HepG2 (cell line): ENCODE data around the gene ZSWIM9.

Experiments
- MYNN ChIP-seq: sonication (generic); formaldehyde crosslinking; IDR thresholded peaks from 2 replicates; pipeline ENCODE4 v1.4.0; 2020; ENCODE audit warnings: mild to moderate bottlenecking, low read depth, missing genetic modification reagents
- NFE2L1 ChIP-seq: sonication (generic); formaldehyde crosslinking; IDR thresholded peaks from 2 replicates; pipeline ENCODE4 v1.4.0; 2020; ENCODE audit warnings: missing genetic modification reagents, mild to moderate bottlenecking, borderline replicate concordance
- RAD21 ChIP-seq: fragments of 450-650 bp; formaldehyde crosslinking; IDR thresholded peaks from 2 replicates; pipeline ENCODE4 v1.5.0; 2020; ENCODE audit warnings: mild to moderate bottlenecking
- RARA ChIP-seq: IDR thresholded peaks from 2 replicates; pipeline ENCODE4 v1.6.1; 2016; ENCODE audit warnings: missing genetic modification reagents, missing compliant biosample characterization
- RFXANK ChIP-seq: IDR thresholded peaks from 2 replicates; pipeline ENCODE4 v1.6.1; 2016
- SP1 ChIP-seq, 2 experiments: fragments of 450-650 bp in 1 of 2; sonication (generic) in 1 of 2; formaldehyde crosslinking in 1 of 2; IDR thresholded peaks; 2 replicates each; pipeline versions ENCODE4 v1.4.0 to v1.6.1; 2016 to 2020; ENCODE audit warnings: missing genetic modification reagents in 1 of 2
- TSC22D2 ChIP-seq: sonication (generic); formaldehyde crosslinking; IDR thresholded peaks from 2 replicates; pipeline ENCODE4 v1.5.1; 2020; ENCODE audit warnings: missing genetic modification reagents, mild to moderate bottlenecking, borderline replicate concordance
- TF ChIP-seq, protein P1 (sequence below): sonication (generic); formaldehyde crosslinking; IDR thresholded peaks from 2 replicates; pipeline ENCODE4 v1.5.0; 2020; ENCODE audit warnings: mild to moderate bottlenecking, missing genetic modification reagents, moderate library complexity

DNA sequence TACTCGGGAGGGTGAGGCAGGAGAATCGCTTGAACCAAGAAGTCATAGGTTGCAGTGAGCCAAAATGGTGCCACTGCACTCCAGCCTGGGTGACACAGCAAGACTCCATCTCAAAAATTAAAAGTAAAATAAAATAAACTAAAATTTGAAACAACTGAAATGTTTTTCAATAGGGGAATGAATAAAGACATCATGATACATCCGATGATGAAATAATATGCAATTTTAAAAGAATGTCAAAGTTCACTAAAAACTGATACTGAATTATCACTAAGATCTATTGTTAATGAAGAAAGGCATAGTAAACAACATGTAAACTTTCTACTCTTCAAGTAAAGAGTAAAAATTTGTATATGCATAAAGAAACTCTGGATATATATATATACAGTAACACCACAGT, 76.7 kb downstream of the ZSWIM9 start:
- TF ChIP-seq MYNN (CRISPR knock-in tag) = no peak
- no peak for TF ChIP-seq NFE2L1
- TF ChIP-seq RFXANK (CRISPR knock-in tag) = no peak
- TF ChIP-seq RARA = no peak
- no peak for TF ChIP-seq RAD21 (CRISPR knock-in tag)
- TF ChIP-seq SP1 (IDR thresholded peaks at IDR 0.05) = no peak
- TF ChIP-seq SP1 (CRISPR knock-in tag; IDR thresholded peaks at IDR 0.05) = no peak
- no peak for TF ChIP-seq TSC22D2
- TF ChIP-seq, protein P1, sequence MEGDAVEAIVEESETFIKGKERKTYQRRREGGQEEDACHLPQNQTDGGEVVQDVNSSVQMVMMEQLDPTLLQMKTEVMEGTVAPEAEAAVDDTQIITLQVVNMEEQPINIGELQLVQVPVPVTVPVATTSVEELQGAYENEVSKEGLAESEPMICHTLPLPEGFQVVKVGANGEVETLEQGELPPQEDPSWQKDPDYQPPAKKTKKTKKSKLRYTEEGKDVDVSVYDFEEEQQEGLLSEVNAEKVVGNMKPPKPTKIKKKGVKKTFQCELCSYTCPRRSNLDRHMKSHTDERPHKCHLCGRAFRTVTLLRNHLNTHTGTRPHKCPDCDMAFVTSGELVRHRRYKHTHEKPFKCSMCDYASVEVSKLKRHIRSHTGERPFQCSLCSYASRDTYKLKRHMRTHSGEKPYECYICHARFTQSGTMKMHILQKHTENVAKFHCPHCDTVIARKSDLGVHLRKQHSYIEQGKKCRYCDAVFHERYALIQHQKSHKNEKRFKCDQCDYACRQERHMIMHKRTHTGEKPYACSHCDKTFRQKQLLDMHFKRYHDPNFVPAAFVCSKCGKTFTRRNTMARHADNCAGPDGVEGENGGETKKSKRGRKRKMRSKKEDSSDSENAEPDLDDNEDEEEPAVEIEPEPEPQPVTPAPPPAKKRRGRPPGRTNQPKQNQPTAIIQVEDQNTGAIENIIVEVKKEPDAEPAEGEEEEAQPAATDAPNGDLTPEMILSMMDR (CRISPR knock-in tag) = no peak
